Mucosa of rectum (tissue), 2 donors: ENCODE results near the gene AHNAK2.

ENCODE experiments used
- H3K27ac ChIP-seq, 2 donors: one replicate each; pipeline ENCODE4 v1.7.0; 2013; ENCODE audit warnings: inconsistent platforms in 2 of 2, low read depth in 2 of 2, low read length in 2 of 2
- H3K27me3 ChIP-seq, 2 donors: one replicate each; pipeline ENCODE4 v1.7.0; 2013; ENCODE audit warnings: low read length in 2 of 2; ENCODE audit not compliant: control insufficient read depth in 2 of 2, insufficient read depth in 2 of 2
- H3K36me3 ChIP-seq, 2 donors: one replicate each; pipeline ENCODE4 v1.7.0; 2013; ENCODE audit warnings: low read length in 2 of 2; ENCODE audit not compliant: control insufficient read depth in 2 of 2, insufficient read depth in 2 of 2
- H3K4me1 ChIP-seq, 2 donors: one replicate each; pipeline ENCODE4 v1.7.0; 2013; ENCODE audit warnings: low read length in 2 of 2, mild to moderate bottlenecking in 1 of 2; ENCODE audit not compliant: control insufficient read depth in 2 of 2, insufficient read depth in 2 of 2
- H3K4me3 ChIP-seq, 2 donors: one replicate each; pipeline ENCODE4 v1.7.0; 2013; ENCODE audit warnings: low read length in 2 of 2
- H3K9ac ChIP-seq, 2 donors: one replicate each; pipeline ENCODE4 v1.7.0; 2013; ENCODE audit warnings: low read length in 2 of 2, low read depth in 1 of 2, mild to moderate bottlenecking in 1 of 2
- H3K9me3 ChIP-seq, 2 donors: one replicate each; pipeline ENCODE4 v1.7.0; 2013; ENCODE audit warnings: low read length in 2 of 2; ENCODE audit not compliant: control insufficient read depth in 2 of 2
- donor health status: healthy.
- donor health status: Normal muscosa, but diverticular disease.

The AHNAK2 gene

GRCh38 chr14:104966261-104966865 lies 11.8 kb downstream of the AHNAK2 start:
- Histone ChIP-seq H3K36me3 (no peaks in the 10 kb centered on the region), H3K9ac (no peak overlapping the region), H3K4me3 (no peak overlapping the region), H3K27ac (no peak overlapping the region), H3K4me1 (peaks cover 22 to 25% of the 10 kb centered on the region in 2 donors), H3K27me3 (peaks cover 13 to 27% of the 10 kb centered on the region in 2 donors), H3K9me3 (no peaks in the 10 kb centered on the region)

GRCh38 chr14:104965561-104966231 lies 12.5 kb downstream of the AHNAK2 start:
- peaks cover 20 to 25% of the 10 kb centered on the region in 2 donors for H3K4me1 ChIP-seq
- H3K4me3 ChIP-seq, result no peak overlapping the region
- H3K27ac ChIP-seq, result no peak overlapping the region
- no peaks in the 10 kb centered on the region for H3K36me3 ChIP-seq
- H3K9ac ChIP-seq, result no peak overlapping the region
- no peaks in the 10 kb centered on the region for H3K9me3 ChIP-seq
- H3K27me3 ChIP-seq, result peaks cover 13 to 27% of the 10 kb centered on the region in 2 donors

- H3K36me3 ChIP-seq, result no peaks in the 10 kb centered on the region
- no peak overlapping the region for H3K9ac ChIP-seq
- no peaks in the 10 kb centered on the region for H3K9me3 ChIP-seq
- no peak overlapping the region for H3K4me3 ChIP-seq
- H3K27me3 ChIP-seq, result peaks cover 13 to 27% of the 10 kb centered on the region in 2 donors
- H3K4me1 ChIP-seq, result peaks cover 20 to 25% of the 10 kb centered on the region in 2 donors
- no peak overlapping the region for H3K27ac ChIP-seq
Observed at GRCh38 chr14:104964546-104964945, 13.6 kb downstream of the AHNAK2 start.

GRCh38 chr14:104957146-104958113 lies 20.7 kb downstream of the AHNAK2 start:
- Histone ChIP-seq H3K4me1 (peaks cover 0 to 3% of the 10 kb centered on the region in 2 donors), H3K27ac (no peak overlapping the region), H3K9ac (no peak overlapping the region), H3K9me3 (no peaks in the 10 kb centered on the region), H3K4me3 (no peak overlapping the region), H3K36me3 (peaks cover 0 to 2% of the 10 kb centered on the region in 2 donors), H3K27me3 (peaks cover 4 to 9% of the 10 kb centered on the region in 2 donors)

GRCh38 chr14:104956290-104956890 lies 21.8 kb downstream of the AHNAK2 start:
- no peaks in the 10 kb centered on the region for H3K9me3 ChIP-seq
- peaks cover 4 to 9% of the 10 kb centered on the region in 2 donors for H3K27me3 ChIP-seq
- no peak overlapping the region for H3K9ac ChIP-seq
- H3K4me3 ChIP-seq, result no peak overlapping the region
- no peak overlapping the region for H3K27ac ChIP-seq
- peaks cover 0 to 3% of the 10 kb centered on the region in 2 donors for H3K4me1 ChIP-seq
- peaks cover 0 to 2% of the 10 kb centered on the region in 2 donors for H3K36me3 ChIP-seq

- Histone ChIP-seq H3K27ac (no peak overlapping the region), H3K27me3 (peaks cover 4 to 9% of the 10 kb centered on the region in 2 donors), H3K9me3 (no peaks in the 10 kb centered on the region), H3K4me3 (no peak overlapping the region), H3K4me1 (peaks cover 0 to 3% of the 10 kb centered on the region in 2 donors), H3K36me3 (peaks cover 0 to 2% of the 10 kb centered on the region in 2 donors), H3K9ac (no peak overlapping the region)
Observed at GRCh38 chr14:104955396-104955770, 22.8 kb downstream of the AHNAK2 start.

GRCh38 chr14:104954746-104955395 lies 23.3 kb downstream of the AHNAK2 start:
- Histone ChIP-seq H3K27ac (no peak overlapping the region), H3K27me3 (peaks cover 4 to 9% of the 10 kb centered on the region in 2 donors), H3K9ac (no peak overlapping the region), H3K36me3 (peaks cover 0 to 2% of the 10 kb centered on the region in 2 donors), H3K4me3 (no peak overlapping the region), H3K4me1 (peaks cover 0 to 3% of the 10 kb centered on the region in 2 donors), H3K9me3 (no peaks in the 10 kb centered on the region)

GRCh38 chr14:104953896-104954656 lies 24.1 kb downstream of the AHNAK2 start:
- H3K9ac ChIP-seq, result no peak overlapping the region
- H3K9me3 ChIP-seq, result no peaks in the 10 kb centered on the region
- peaks cover 0 to 2% of the 10 kb centered on the region in 2 donors for H3K36me3 ChIP-seq
- H3K27ac ChIP-seq, result no peak overlapping the region
- H3K27me3 ChIP-seq, result peaks cover 4 to 9% of the 10 kb centered on the region in 2 donors
- H3K4me3 ChIP-seq, result no peak overlapping the region
- H3K4me1 ChIP-seq, result peaks cover 0 to 3% of the 10 kb centered on the region in 2 donors

- Histone ChIP-seq H3K4me1 (peaks cover 0 to 3% of the 10 kb centered on the region in 2 donors), H3K27ac (no peak overlapping the region), H3K36me3 (peaks cover 0 to 2% of the 10 kb centered on the region in 2 donors), H3K4me3 (no peak overlapping the region), H3K27me3 (peaks cover 4 to 9% of the 10 kb centered on the region in 2 donors), H3K9me3 (no peaks in the 10 kb centered on the region), H3K9ac (no peak overlapping the region)
Observed at GRCh38 chr14:104953097-104953496, 25.1 kb downstream of the AHNAK2 start.
